A549 (cell line): ENCODE measurements around the gene DNAJC15. TPM values are rescaled to one million over a fixed set of nuclear protein-coding genes. Genes with fewer than 3 reads are reported as not detected.

Experiments
- ATAC-seq, 2 experiments: fragments of 200-7000 bp in 1 of 2; fragments of >200 bp in 1 of 2; cut with Nextera tagmentation in 1 of 2; cut with Tn5 transposase in 1 of 2; 3 replicates each; pipeline versions ENCODE4 v1.8.0 to v1.9.1; 2018 to 2020; ENCODE audit warnings: mild to moderate bottlenecking in 1 of 2, moderate library complexity in 1 of 2
- CTCF ChIA-PET: fragments of 300-600 bp; sonication (Branson Sonifier 250); formaldehyde crosslinking; extraction: SDS; loops from one replicate; lab custom pipeline; 2021; ENCODE audit warnings: antibody characterized with exemption, inconsistent platforms; lab: Yijun Ruan, JAX
- POLR2A ChIA-PET: fragments of 350-600 bp; formaldehyde crosslinking; extraction: SDS; loops from one replicate; lab custom pipeline; 2021; ENCODE audit warnings: antibody characterized with exemption, inconsistent platforms; lab: Yijun Ruan, JAX
- DNase-seq, 2 experiments: peaks; one replicate each; pipeline versions ENCODE4 v3.0.0 to v3.0.0-alpha.2; 2011 to 2016; ENCODE audit warnings: low read depth in 1 of 2, low spot score in 1 of 2
- FAIRE-seq: peaks from 2 replicates; lab custom pipeline; 2011; peaks lifted over from hg19 to GRCh38; lab: Jason Lieb, UNC
- H3K27ac ChIP-seq, 2 experiments: fragments of >200 bp; sonication (Bioruptor Twin); formaldehyde crosslinking; 3 replicates each; pipeline ENCODE4 v1.5.1; 2016 to 2017
- H3K4me1 ChIP-seq: fragments of >200 bp; sonication (Bioruptor Twin); formaldehyde crosslinking; 3 replicates; pipeline ENCODE4 v1.6.1; 2016
- H3K4me2 ChIP-seq: fragments of >200 bp; sonication (Bioruptor Twin); formaldehyde crosslinking; 3 replicates; pipeline ENCODE4 v1.6.1; 2016
- H3K4me3 ChIP-seq: fragments of >200 bp; sonication (Bioruptor Twin); formaldehyde crosslinking; 3 replicates; pipeline ENCODE4 v1.5.1; 2016
- H3K9me3 ChIP-seq: fragments of >200 bp; sonication (Bioruptor Twin); formaldehyde crosslinking; 3 replicates; pipeline ENCODE4 v1.6.1; 2016
- BHLHE40 ChIP-seq: IDR thresholded peaks from 2 replicates; pipeline ENCODE4 v1.6.1; 2012; ENCODE audit warnings: low read depth, low read length, inconsistent platforms
- CBX2 ChIP-seq: fragments of 200-600 bp; sonication (generic); IDR thresholded peaks from 2 replicates; pipeline ENCODE4 v1.6.1; 2016; ENCODE audit warnings: low read depth, mild to moderate bottlenecking, borderline replicate concordance
- CEBPB ChIP-seq, 2 experiments: fragments of >200 bp in 1 of 2; sonication (Bioruptor Twin) in 1 of 2; formaldehyde crosslinking in 1 of 2; IDR thresholded peaks; 2 replicates each; pipeline ENCODE4 v1.6.1; 2012 to 2016
- CHD2 ChIP-seq: fragments of 150-350 bp; IDR thresholded peaks from 2 replicates; pipeline ENCODE4 v1.6.1; 2014; ENCODE audit warnings: low read length; ENCODE audit not compliant: partially characterized antibody
- CHD4 ChIP-seq: fragments of 200-600 bp; sonication (generic); IDR thresholded peaks from 2 replicates; pipeline ENCODE4 v1.6.1; 2016; ENCODE audit warnings: antibody characterized with exemption, mild to moderate bottlenecking, borderline replicate concordance
- E2F6 ChIP-seq: IDR thresholded peaks from 2 replicates; pipeline ENCODE4 v1.6.1; 2012; ENCODE audit warnings: low read depth, borderline replicate concordance
- FOSB ChIP-seq: fragments of 250-450 bp; sonication (Bioruptor Pico); IDR thresholded peaks from 2 replicates; pipeline ENCODE4 v1.5.0; 2020; ENCODE audit warnings: mild to moderate bottlenecking, moderate library complexity
- GATA3 ChIP-seq: IDR thresholded peaks from 2 replicates; pipeline ENCODE4 v1.6.1; 2012; ENCODE audit warnings: borderline replicate concordance
- HDAC2 ChIP-seq: fragments of 200-600 bp; sonication (generic); IDR thresholded peaks from 2 replicates; pipeline ENCODE4 v1.6.1; 2016
- HES2 ChIP-seq: fragments of >200 bp; sonication (Bioruptor Twin); formaldehyde crosslinking; IDR thresholded peaks from 2 replicates; pipeline ENCODE4 v1.6.1; 2016
- HEYL ChIP-seq: fragments of 250-450 bp; sonication (Bioruptor Pico); IDR thresholded peaks from 2 replicates; pipeline ENCODE4 v1.8.0; 2021; ENCODE audit warnings: mild to moderate bottlenecking, moderate library complexity
- KDM1A ChIP-seq: fragments of 200-600 bp; sonication (generic); IDR thresholded peaks from 2 replicates; pipeline ENCODE4 v1.6.1; 2016; ENCODE audit warnings: low read depth, mild to moderate bottlenecking
- KDM5A ChIP-seq: fragments of 200-600 bp; sonication (generic); IDR thresholded peaks from 2 replicates; pipeline ENCODE4 v1.6.1; 2016; ENCODE audit warnings: antibody characterized with exemption, mild to moderate bottlenecking
- MAFK ChIP-seq: fragments of 450-650 bp; IDR thresholded peaks from 2 replicates; pipeline ENCODE4 v1.6.1; 2014; ENCODE audit not compliant: partially characterized antibody
- MAZ ChIP-seq: fragments of 150-350 bp; IDR thresholded peaks from 2 replicates; pipeline ENCODE4 v1.6.1; 2014; ENCODE audit warnings: antibody characterized with exemption, low read depth, low read length, borderline replicate concordance
- NFE2L2 ChIP-seq: fragments of 150-350 bp; conservative IDR thresholded peaks from 2 replicates; pipeline ENCODE4 v1.6.1; 2014; ENCODE audit warnings: low read length
- NPAS2 ChIP-seq: fragments of 250-450 bp; sonication (Bioruptor Pico); IDR thresholded peaks from 2 replicates; pipeline ENCODE4 v1.8.0; 2022; ENCODE audit warnings: mild to moderate bottlenecking, moderate library complexity, borderline replicate concordance
- NR3C1 ChIP-seq: fragments of >200 bp; sonication (Bioruptor Twin); formaldehyde crosslinking; IDR thresholded peaks from 3 replicates; pipeline ENCODE4 v1.6.1; 2017
- POLR2A ChIP-seq: IDR thresholded peaks from 2 replicates; pipeline ENCODE4 v1.6.1; 2012; ENCODE audit warnings: mild to moderate bottlenecking, low read length
- RAD21 ChIP-seq, 2 experiments: fragments of >200 bp in 1 of 2; sonication (Bioruptor Twin) in 1 of 2; formaldehyde crosslinking in 1 of 2; IDR thresholded peaks in 1 of 2; conservative IDR thresholded peaks in 1 of 2; 2 replicates in 1 of 2; 3 replicates in 1 of 2; pipeline ENCODE4 v1.6.1; 2012 to 2018; ENCODE audit warnings: inconsistent platforms in 1 of 2
- RCOR1 ChIP-seq: fragments of 150-350 bp; IDR thresholded peaks from 2 replicates; pipeline ENCODE4 v1.6.1; 2014; ENCODE audit warnings: antibody characterized with exemption, low read length, low read depth
- REST ChIP-seq: fragments of 200-600 bp; sonication (generic); IDR thresholded peaks from 2 replicates; pipeline ENCODE4 v1.6.1; 2016; ENCODE audit warnings: antibody characterized with exemption, mild to moderate bottlenecking, moderate library complexity
- RNF2 ChIP-seq: fragments of 200-600 bp; sonication (generic); IDR thresholded peaks from 2 replicates; pipeline ENCODE4 v1.6.1; 2016; ENCODE audit warnings: low read depth, mild to moderate bottlenecking, antibody characterized with exemption, moderate library complexity, borderline replicate concordance
- USF2 ChIP-seq: fragments of 450-650 bp; IDR thresholded peaks from 2 replicates; pipeline ENCODE4 v1.6.1; 2014; ENCODE audit warnings: antibody characterized with exemption
- ZC3H11A ChIP-seq: fragments of 450-650 bp; IDR thresholded peaks from 2 replicates; pipeline ENCODE4 v1.6.1; 2014; ENCODE audit warnings: antibody characterized with exemption, mild to moderate bottlenecking
- ZFP36 ChIP-seq: fragments of 450-650 bp; IDR thresholded peaks from 2 replicates; pipeline ENCODE4 v1.6.1; 2014; ENCODE audit warnings: borderline replicate concordance; ENCODE audit not compliant: partially characterized antibody
- ZNF302 ChIP-seq: fragments of 250-450 bp; sonication (Bioruptor Pico); IDR thresholded peaks from 2 replicates; pipeline ENCODE4 v1.9.0; 2021; ENCODE audit warnings: inconsistent platforms, mild to moderate bottlenecking, moderate library complexity
- WGBS: methylation state at CpG from one replicate; pipeline ENCODE4 v1.1.6; 2017; ENCODE audit errors: missing lambda C conversion rate; 5-methylcytosine and 5-hydroxymethylcytosine counted together
- polyA plus RNA-seq, 4 experiments: library from polyadenylated mRNA; depleted of rRNA in 3 of 4; stranded (reverse); fragments of >200 nt; fragmentation: RNase III in 1 of 4; extraction: RNeasy Plus Mini Kit Qiagen cat#74134 plus additional on column Dnase treatment in 1 of 4; gene quantifications; 2 replicates in 3 of 4; 3 replicates in 1 of 4; pipeline ENCODE4 v1.2.3, GENCODE V29; 2011 to 2017

Gene DNAJC15
- polyA plus RNA-seq, 2 of the 4 experiments (the other 2 are of a cell fraction), result 0.03 to 0.05 TPM

GRCh38 chr13:43077046-43077445 is 53.7 kb downstream of the DNAJC15 start:
- FAIRE-seq, result no peak

DNA sequence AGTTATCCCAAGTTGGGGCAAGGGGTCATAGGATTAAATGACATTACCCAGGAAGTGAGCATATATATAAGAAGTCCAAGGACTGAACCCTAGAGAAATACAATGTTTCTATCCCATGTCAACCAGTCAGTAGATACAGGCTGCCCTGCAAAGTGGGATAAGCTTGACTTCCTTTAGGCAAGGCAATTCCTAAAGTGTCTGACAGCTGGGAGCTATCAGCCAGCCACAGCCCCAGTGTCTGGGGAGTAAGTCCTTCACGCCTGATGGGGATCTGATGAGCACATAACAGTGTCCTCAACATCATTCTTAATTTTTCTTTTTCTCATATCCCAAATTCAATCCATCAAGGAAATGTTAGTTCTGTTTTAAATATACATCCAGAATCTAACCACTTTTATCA is 54.1 kb downstream of the DNAJC15 start:
- ATAC-seq (no peak), DNase-seq (no peak), FAIRE-seq (no peak)
- H3K4me2 ChIP-seq, result no peak overlapping the region
- no peak overlapping the region for H3K27ac ChIP-seq
- H3K9me3 ChIP-seq, result no peaks in the 10 kb centered on the region
- no peaks in the 10 kb centered on the region for H3K4me1 ChIP-seq
- ChIA-PET CTCF (interaction anchor here (1.3 kb wide), 1 partner anchor 8 kb away, joined by 4 read pairs; no protein-coding TSS in a partner anchor), POLR2A (no interaction called here)
- TF ChIP-seq ZNF302 (CRISPR knock-in tag) (no peak), CEBPB (IDR thresholded peaks at IDR 0.05) (no peak), CHD2 (no peak), HES2 (no peak), CBX2 (no peak), HEYL (CRISPR knock-in tag) (no peak), GATA3 (no peak), POLR2A (no peak)
- H3K4me3 ChIP-seq, result no peak overlapping the region
- 82% methylated on average over 1 of the region's 1 CpG for WGBS

More at GRCh38 chr13:43077046-43077445, 53.7 kb downstream of the DNAJC15 start:
- WGBS, result 30% methylated on average over 1 of the region's 1 CpG
- H3K4me3 ChIP-seq, result no peak overlapping the region
- no peaks in the 10 kb centered on the region for H3K4me1 ChIP-seq
- no peaks in the 10 kb centered on the region for H3K9me3 ChIP-seq
- TF ChIP-seq E2F6 (no peak), GATA3 (no peak), HES2 (no peak), ZC3H11A (no peak), NFE2L2 (no peak), FOSB (CRISPR knock-in tag) (no peak), RCOR1 (no peak)
- ATAC-seq (no peak), DNase-seq (no peak)
- H3K27ac ChIP-seq, result no peak overlapping the region
- no peak overlapping the region for H3K4me2 ChIP-seq
- CTCF ChIA-PET, result interaction anchor here (1.3 kb wide), 1 partner anchor 8 kb away, joined by 4 read pairs; no protein-coding TSS in a partner anchor
- POLR2A ChIA-PET, result no interaction called here

DNA sequence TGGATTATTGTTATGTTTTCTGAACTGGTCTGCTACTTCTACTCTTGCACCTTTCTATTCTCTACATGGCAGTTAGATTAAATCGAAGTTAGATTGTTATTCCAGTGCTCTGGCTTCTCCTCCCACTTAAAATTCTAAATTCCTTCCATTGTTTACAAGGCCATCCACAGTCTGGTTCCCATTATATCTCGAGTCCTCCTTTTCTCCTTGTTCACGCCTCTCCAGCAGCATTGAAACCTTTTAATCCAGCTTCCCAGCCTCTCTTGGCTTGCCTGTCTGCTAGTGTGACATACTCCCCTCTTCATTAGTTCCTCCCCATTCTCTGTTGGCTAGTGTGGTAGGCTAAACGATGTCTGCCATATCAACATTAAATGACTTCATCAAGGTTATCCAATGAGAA is 54.5 kb downstream of the DNAJC15 start:
- H3K9me3 ChIP-seq, result no peaks in the 10 kb centered on the region
- no peak overlapping the region for H3K4me3 ChIP-seq
- H3K4me1 ChIP-seq, result no peaks in the 10 kb centered on the region
- no peak for DNase-seq
- no peak overlapping the region for H3K27ac ChIP-seq
- 58% methylated on average over 4 of the region's 4 CpGs for WGBS
- ATAC-seq, result no peak
- ChIA-PET CTCF (interaction anchor here (0.9 to 1.3 kb wide), 2 partner anchors 8 to 108 kb away, joined by 3 to 4 read pairs; no protein-coding TSS in a partner anchor), POLR2A (no interaction called here)
- no peak for FAIRE-seq
- TF ChIP-seq KDM1A (no peak), KDM5A (no peak), HDAC2 (no peak), USF2 (no peak), RNF2 (no peak), MAZ (no peak), ZFP36 (no peak), MAFK (no peak), CEBPB (IDR thresholded peaks at IDR 0.05) (no peak), BHLHE40 (no peak), FOSB (CRISPR knock-in tag) (no peak), CHD4 (no peak), NPAS2 (CRISPR knock-in tag) (no peak), NR3C1 (no peak), HES2 (no peak), REST (no peak), RAD21 (conservative IDR thresholded peaks at IDR 0.05 in 1 of 2, IDR thresholded peaks at IDR 0.05 in 1 of 2) (no peak)
- TF ChIP-seq, all 56 proteins: peak for 0
- no peak overlapping the region for H3K4me2 ChIP-seq
